HG02938 (cell line): ENCODE data around the gene RASGRF2.
"Not testable (repeated sequence)": the region's sequence is repeated elsewhere in the genome, so short reads cannot be mapped to it uniquely, and the experiment has no call there.

Experiments used
- ATAC-seq: cut with Tn5 transposase; IDR thresholded peaks from one replicate; pipeline ENCODE4 v1.9.1; 2021; ENCODE audit warnings: mild to moderate bottlenecking, moderate library complexity; ENCODE audit not compliant: unreplicated experiment

Gene RASGRF2

DNA sequence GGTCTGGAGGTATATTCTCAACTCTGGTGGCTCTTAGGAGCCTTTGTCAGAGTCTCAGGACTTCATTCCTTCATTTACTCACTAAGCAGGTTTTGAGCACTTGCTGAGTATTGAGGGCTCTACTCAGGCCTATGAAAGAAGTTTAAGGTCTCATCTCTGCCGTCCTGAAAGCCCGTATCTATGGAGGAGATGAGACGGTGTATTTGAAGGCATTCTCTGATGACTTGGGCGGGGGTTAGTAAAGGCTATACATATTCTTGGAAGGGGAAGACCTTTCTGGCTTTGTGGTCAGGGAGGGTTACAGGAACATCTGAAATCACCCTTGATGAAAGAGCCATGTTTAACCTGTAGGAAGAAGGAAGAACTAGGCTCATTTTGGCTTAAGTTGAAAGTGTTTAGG, 21.9 kb downstream of the RASGRF2 start:
- ATAC-seq: no peak

DNA sequence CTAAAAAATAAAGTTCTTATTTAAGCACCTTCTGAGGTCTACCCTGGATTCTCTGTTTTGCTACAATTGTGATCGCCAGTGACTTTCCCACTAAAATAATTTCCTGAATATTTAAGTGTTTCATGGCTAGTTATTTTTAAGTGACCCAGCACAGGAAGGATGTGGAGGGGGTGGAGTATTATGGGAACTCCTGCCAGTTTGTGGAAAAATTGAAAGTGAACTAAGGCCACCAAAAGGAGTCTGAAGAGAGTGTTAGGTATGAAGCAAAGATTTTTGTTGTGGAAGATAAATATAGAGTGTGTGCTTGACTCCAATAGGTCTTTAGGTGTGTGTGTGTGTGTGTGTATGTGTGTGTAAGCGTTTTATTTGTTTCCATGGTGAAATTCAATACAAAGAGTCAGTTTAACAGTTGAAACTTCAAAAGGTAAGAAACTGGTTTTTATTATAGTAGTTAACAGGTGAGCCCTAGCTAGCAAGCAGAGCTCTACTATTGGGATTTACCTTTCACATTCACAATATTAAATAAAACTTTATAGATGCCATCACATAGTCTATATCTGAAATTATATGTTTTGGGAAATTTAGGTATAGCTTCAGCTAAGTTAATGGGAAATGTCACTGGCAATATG, 25.6 kb downstream of the RASGRF2 start:
- ATAC-seq: no peak

DNA sequence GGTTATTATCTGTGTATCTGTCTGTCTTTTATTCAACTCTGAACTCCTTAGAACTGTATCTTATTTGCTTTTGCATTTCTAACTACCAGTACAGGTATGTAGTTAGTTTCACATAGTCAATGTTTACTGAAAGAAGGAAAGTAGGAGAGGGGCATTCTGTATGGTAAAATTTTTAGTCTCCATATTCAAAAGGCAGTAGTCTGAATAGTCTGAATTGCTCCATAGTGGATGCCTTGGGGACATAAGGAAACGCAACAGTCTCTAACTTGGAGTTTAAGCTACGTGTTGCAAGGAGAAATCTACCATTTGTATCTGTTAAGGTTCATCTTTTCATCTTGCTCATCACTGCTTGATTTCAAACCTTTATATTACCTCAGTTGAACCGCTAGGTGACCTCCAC, 26.2 kb downstream of the RASGRF2 start:
- no peak for ATAC-seq

DNA sequence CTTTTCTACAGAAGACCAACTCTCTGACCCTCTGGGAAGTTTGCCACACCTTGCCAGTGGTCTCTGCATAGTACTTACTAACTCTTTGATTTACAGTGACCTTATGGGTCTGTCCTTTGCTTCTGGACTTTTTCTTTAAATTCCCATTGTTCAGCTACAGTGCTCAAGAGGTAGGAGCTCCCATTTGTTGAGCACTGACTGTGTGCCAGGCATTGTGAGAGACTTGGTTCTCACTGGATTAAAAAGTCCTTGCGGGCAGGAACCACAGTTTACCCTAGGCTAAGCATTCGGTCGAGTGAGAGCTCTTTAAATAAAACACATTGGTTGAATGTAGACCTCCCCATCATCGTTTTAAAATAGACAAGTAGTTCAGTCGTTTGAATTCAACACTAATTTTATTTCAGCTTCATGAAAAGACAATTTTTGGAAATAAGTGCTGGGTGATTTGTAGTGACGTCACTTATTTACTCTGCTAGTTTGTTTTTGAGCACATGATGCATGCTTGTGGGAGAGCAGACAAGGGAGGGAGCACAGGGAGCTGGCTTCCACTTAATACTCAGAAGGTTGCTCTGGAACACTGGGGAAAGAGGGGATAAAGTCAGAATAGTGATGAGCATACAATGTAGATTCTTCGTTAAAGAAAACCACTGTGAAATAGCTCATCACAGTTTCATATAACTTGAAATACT, 27.1 kb downstream of the RASGRF2 start:
- ATAC-seq: no peak

DNA sequence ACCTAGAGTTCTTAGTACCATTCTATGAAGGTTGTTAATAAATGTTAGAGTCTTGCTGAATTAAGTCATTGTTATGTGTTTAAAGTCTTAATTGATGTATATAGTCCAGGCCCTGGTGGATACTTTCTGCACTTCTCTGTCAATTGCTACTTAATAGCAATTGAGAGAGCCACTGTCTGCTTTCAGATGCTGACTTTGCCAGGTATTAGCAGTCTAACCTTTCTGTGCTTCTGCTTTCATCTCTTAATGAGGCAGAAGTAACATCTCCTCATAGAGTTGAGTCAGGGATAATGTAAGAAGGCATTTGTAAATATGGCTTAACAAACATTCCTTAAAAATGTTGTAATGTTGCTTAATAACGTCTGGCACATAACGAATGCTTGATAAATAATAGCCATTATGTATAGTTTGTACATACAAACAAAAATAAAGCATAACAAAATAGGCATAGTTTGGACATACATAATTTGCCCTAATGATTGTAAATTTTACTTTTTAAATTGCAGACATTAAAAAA, 28.3 kb downstream of the RASGRF2 start:
- no peak for ATAC-seq

DNA sequence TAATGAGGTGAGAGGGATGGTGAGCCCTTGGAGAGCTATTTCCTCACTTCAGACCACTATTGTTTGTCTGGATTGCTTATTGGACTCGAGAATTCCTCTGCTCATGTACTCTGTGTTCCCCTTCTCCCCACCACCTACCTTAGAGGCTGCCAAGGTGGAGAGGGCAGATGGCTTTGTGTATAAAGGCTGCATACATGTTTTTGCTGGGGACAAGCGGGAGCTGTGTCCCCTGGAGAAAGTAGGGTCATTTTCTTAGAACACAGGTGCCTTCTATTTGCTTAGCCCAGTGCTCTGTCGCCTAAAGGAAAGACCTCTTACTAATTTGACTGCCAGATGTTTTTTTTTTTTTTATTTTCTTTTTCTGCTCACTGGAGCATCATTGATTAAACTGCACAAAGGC, 29.7 kb downstream of the RASGRF2 start:
- no peak for ATAC-seq

DNA sequence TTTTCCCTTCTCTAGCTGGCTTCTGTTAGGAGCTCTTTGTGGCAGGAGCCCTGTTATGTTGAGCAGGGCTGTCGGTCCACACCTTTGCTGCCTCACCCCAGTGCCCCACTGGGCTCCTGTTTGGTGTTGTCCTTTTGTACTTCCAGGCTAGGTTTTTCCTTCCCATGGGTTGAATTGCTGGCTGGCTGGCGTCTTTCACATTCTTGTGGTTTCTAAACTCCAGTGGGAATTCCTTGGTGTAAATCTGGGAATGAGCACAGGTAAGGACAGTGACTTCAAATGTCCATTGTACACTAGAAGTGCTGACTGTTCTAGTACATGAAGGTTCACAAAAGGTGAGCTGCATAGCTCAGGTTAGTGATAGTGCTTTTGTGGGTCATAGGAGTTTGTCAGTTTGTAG, 30.4 kb downstream of the RASGRF2 start:
- no peak for ATAC-seq

DNA sequence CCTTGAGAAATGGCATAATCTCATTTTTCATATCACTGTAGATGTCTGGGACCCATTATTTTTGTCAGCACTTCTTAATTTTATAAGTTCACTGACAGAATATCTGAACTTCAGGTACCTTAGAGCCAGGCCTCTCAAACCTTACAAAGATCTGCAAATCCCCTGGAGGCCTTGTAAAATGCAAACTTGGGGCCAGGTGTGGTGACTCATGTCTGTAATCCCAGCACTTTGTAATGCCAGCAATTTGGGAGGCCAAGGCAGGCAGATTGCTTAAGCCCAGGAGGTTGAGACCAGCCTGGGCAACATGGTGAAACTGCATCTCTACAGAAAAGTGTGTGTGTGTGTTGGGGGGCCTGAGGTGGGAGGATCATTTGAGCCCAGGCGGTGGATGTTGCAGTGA, 30.8 kb downstream of the RASGRF2 start:
- no peak for ATAC-seq

DNA sequence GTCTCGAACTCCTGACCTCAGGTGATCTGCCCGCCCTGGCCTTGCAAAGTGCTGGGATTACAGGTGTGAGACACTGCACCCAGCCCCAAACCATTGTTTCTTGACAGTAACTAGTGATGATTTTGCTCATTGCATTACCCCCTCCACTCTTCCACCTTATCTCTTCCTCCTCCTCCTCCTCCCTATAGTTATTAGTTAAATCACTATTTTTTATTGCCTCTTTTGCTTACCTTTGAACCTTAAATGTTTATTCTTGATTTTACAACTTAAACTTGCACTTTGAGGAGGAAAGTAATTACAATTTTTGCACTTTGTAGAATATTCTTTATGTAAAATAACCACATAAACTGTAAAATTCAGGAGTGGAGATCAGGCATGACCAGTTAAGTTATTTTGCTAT, 35.7 kb downstream of the RASGRF2 start:
- no peak for ATAC-seq

DNA sequence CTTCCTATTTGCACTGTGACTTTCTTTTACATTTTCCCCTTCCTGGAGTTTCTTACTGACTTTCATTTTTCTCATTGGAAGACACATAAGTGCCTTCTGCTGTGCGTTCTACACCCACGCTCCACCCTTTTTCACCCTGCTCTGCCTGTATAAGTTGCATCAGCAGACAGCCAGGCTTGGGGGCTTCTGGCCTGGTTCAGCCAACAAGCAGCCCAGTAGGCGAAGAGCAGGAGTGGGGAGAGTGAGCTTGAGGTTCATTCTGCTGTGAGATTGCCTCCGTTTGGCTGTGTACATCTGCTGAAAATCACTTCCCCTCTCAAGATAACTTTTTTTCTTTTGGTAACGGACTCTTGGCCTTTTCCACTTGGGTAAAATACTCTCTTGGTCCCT, 38.4 kb downstream of the RASGRF2 start:
- no peak for ATAC-seq

DNA sequence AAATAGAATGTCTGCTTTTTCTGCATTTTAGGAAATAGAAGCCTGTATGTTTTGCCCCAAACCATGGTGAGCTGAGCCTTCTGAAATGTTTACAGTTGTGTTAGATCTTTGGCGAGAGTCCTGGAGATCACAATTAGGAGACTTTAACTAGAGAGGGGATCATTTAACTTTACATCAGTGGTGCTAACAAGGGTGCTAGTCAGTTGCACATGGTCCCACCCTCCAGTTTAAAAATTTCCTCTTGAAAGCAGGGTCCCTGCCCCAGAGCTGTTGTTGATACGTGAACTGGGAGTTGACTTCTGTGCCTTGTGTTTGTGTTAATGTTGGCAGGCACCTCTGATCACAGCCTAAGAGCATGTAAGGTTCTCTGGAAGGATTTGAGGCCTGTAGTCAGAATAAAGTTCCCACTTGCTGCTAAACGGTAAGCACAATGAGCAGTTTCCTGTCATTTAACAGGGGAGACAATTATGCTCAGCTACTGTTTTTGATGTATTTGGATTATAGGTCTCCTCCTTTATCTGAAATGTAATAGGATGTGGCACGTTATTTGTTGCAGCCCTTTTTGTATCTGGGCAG, 43.7 kb downstream of the RASGRF2 start:
- no peak for ATAC-seq

DNA sequence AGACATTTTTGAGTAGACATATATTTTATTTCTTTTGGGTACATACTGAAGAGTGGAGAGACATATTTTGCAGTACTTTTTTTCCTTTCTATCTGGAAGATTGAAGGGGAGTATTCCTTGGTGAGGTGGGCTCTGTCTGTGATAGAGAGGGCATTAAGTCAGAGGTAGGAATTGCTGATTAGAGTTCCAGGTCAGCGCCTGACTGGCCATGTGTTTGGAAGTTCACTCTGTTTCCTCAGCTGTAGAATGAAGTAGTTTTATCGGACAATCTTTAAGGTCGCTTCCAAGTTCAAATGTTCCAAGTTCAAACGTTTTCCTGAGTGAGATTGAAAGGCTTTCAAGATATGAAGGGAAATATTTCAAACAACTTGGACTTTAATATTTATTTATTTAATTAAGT, 45.5 kb downstream of the RASGRF2 start:
- ATAC-seq: no peak

DNA sequence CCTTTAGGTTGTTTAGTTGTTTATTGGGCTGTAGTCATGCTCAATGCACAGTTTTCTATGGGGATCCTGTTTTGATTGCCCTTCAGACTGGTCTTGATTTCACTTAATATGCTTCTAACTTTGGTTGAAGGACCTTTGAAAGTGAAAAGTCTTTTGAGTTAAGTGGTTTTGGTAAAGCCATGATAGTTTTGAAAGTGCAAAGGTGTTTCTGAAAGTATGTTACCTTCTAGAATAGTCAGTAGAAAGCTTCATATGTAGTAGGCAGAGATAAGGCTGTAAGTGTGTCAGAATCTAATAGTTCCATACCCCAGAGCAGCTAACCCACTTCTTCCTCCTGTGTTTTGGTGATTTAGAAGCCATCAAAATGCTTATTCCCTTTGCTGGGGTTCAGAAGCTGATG, 46.1 kb downstream of the RASGRF2 start:
- ATAC-seq: no peak

DNA sequence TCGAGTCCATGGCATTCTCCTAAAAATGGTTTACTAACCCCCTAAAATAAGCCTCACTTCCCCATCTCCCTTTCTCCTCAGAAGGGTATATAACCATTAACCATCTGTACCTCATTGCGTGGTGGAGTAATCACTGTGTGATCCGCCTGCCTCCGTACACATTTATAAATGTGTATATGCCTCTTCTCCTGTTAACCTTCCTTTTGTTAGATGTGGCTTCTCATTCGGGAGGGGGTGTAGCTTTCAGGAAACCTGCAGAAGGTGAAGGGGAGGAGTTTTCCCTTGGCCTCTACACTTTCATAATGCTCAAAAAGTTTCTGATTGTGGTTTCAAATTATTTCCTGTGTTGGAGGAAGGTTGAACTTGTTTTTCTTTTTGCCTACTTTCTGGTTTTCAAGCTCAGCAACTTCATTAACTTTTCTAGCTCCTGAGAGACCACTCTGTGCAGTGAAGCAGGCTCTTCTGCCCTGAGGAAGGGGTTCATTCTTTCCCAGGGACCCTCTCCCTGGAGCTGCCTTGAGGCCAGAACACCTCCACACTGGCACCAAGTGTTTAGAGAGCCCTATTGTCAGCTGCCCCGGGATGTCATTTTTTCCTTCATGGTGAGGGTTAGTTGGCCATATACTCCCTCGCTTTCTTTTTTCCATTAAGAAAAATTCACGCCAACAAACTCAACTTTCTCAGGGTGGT, 46.9 kb downstream of the RASGRF2 start:
- no peak for ATAC-seq

DNA sequence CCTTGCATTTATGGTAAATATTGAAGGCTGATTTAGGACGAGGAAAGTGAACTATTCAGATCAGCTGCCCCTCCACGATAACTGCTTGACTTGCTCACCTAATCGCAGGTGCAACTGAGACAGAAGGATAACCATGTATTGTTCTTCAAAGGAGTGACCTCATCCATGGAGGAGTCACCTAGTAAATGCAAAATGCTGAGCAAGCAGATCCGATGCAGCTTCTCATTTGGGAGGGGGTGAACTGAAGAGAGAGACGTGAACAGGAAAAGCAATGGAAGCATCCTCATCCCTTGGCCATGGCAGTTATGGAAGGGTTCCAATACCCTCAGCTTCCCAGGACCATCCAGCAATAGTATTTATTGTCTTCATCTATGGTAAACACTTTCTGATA, 47.5 kb downstream of the RASGRF2 start:
- no peak for ATAC-seq

DNA sequence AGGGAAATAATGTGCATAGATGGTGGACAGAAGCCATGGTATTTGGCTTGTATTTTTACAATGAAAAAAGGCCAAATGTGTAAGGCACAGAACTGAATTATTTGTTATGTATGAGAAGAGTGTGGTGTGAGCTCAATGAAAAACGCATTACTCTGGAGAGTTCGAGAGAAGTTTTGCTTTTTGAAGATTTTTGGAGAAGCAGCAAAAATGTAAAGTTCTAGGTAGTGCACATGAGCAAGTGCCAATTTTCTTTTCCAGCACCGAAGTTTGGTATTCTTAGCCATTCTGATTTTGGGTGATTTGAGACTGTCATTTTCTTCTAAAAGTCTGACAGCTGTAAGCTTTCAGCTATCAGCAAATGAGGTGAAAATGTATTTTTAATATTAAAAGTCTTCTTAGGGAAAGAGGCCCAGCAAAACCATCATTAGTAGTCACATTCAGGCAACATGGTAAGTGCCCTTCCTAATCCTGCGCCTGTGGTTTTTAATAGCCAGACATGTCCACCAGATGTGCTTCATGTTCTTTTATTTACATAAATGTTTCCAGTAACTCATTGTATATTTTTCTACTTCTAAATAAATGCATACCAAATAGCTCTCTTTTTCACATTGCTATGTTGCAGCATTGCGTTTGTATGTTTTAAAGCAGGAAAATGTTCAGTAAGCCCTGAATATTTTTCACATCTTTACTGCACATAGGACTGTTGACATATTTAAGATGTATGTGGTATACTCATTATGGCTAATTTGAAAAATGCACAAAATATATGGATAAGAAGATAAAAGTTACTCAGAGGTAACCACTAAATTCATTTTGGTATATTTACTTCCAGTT, 50.4 kb downstream of the RASGRF2 start:
- no peak for ATAC-seq

DNA sequence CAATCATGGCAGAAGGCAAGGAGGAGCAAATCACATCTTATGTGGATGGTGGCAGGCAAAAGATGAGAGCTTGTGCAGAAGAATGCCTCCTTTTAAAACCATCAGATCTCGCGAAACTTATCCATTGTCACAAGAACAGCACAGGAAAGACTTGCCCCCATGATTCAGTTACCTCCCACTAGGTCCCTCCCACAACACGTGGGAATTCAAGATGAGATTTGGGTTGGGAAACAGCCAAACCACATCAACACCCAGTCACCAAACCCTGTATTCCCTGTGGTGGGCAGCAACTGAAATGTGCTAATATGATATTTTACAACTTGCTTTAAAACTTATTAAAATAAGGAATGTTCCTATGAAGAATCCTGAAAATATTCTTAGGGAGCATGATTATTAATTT, 54.2 kb downstream of the RASGRF2 start:
- ATAC-seq: no peak

DNA sequence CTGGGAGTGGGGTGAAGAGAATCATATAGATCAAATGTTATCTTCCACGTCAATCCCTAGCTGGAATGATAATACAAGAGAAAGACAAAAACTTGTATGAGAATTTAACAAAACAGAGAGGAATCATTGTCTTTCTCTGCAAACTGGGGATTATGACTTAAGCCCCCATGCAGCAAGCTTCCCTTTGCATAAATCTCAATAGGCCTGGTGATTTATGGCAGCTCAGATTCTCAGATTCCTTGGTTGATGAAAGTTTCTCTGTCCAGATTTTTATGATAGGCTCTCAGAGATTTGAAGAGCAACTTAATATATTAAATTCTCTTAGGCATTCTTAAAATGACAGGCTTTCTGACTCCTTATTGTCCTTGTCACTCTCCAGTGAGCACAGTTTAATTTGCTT, 56.0 kb downstream of the RASGRF2 start:
- ATAC-seq: no peak

DNA sequence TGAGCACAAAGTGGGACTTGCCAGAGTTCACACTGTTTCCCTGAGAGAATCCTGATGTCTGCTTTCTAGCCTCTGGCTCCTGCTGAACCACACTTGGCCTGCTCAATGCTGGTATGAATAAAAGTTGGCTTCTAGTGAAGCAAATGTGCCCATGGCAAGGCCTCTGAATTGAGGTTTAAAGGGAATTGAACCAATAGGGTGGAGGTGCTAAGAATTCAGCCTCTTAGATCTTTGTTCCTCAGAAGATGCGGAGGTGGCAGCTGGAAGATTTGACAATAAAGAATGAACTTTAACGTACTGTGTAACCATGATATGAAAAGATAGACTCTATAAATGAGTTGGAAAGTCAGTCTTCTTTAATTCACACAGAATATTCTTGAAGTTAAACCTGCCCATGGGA, 57.2 kb downstream of the RASGRF2 start:
- no peak for ATAC-seq

DNA sequence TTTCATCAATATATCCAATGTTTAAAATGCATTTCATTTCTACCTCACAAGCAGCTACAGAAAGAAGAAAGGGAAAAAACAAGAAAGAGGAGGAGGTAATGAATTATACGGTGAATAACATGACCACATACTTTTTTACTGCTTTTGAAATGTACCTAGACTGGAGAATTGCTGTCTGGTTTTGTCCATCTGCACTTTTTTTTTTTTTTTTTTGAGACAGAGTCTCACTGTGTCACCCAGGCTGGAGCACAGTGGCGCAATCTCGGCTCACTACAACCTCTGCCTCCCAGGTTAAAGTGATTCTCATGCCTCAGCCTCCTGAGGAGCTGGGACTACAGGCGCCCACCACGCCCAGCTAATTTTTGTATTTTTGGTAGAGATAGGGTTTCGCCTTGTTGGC, 58.4 kb downstream of the RASGRF2 start:
- not testable (repeated sequence) for ATAC-seq

DNA sequence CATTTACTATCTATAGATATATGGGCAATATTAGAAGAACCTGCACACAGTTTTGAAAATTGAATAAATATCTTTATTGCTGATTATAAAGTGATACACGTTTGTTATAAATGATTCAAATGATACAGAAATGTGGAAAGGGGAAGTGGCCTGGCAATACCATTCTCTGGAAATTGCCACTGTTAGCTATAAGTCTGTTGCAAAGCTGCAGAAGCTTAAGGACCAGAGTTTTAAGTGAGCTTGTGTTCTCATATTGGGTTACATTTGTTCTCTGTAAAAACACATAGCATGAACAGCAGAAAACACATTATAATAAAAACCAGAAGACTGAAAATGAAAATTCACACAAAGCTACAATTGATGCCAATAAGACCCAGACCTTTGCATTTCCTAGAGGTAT, 59.6 kb downstream of the RASGRF2 start:
- no peak for ATAC-seq
